Stimulated activated CD4-positive, alpha-beta T cell treated with anti-CD3 and anti-CD28 coated beads, Interleukin-15, amount 100 ng/mL, for 48 hours (primary cell): ENCODE results near the gene C1orf21.
"Not testable (repeated sequence)": the region's sequence is repeated elsewhere in the genome, so short reads cannot be mapped to it uniquely, and the experiment has no call there.

Experiments used
- DNase-seq, 2 donors: peaks; one replicate each; pipeline ENCODE4 v3.0.0-alpha.2; 2020; ENCODE audit warnings: low read depth in 2 of 2

The C1orf21 gene

DNA sequence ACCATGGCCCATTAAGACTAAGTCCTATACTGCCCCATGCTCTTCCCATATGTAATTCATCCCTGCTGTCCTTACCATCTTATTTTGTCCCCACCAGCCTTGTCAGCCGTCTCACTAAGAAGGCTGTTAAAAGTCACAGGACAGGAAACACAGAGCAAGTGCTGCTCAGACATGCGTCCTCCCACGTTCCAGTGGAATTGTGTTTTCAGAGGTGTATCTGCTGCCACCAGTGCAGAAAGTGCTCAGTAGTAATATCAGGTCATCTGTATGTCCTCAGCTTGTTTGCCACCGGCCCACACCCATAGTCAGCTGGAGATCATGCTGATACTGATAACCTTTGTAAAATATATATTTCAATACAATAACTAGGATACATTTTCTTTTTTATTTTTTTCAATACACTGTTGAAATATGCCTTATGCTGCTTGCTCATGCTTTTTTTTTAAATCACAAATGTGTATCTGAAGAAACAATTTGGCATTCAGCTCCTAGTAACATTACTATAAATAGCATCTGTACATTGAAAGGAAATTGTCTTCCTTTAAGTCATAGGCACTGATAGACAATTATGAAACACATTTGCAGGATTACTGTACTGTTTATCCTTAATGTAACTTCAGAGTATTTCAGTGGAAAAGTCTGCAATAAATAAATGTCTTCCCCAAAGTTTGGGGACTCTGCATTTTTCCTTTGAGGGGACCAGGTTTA, 211.0 kb downstream of the C1orf21 start:
- DNase-seq = no peak

- no peak for DNase-seq
Measured at GRCh38 chr1:184598403-184599193, 211.8 kb downstream of the C1orf21 start.

GRCh38 chr1:184604152-184604900, 217.5 kb downstream of the C1orf21 start:
- no peak for DNase-seq

DNA sequence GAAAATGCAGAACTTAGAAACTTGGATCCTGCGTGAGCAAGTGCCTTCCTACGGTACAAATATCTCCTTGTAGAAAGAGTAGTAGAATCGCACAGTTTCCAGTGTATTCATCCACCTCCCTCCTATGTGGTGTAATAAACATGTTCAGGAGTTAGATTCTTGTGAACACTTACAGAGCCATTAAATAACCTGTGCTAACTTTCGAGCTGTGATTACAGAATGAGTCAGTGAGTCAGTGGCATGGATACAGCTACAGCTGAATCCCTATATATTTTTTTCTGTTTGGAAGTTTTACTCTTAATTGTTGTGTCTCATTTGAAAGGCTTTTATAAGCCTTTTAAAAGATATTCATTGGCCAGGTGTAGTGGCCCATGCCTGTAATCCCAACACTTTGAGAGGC, 219.1 kb downstream of the C1orf21 start:
- DNase-seq = no peak

DNA sequence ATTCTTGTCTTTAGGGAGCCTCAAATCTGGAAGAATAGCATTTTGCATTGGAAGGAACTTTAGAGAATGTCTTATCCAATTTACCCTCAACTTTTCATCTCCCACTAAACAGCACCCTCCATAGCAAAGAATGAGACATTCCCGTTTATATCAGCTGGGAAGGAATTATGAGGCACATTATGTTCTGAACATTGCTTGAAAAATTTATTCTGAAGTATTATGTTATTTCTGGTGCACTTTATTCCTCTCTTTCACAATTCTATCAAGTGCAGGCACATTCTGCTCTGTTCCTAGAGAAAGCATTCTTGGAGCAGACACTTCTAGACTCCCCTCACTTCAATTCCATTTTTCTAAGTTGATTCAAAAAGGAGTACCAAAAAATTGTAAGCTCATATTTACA, 220.0 kb downstream of the C1orf21 start:
- DNase-seq = no peak

DNA sequence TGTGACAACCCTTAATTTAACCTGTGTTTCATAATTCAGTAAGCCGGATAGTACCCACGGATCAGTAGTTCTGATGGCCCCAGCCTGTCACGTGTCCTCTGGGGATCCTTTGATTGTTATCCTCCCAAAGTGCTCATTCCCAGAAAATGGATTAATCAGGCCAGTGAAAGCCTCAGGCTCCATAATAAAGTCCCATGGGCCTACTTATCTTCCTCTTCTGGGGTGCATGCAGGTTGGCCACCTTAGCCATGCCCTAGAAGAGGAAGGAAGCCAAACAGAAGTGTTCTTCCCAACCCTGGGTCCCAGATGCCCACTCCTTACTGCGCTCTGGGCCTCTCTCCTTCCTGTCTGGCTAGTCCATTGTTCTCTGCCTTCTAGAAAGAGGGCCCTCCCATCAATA, 221.8 kb downstream of the C1orf21 start:
- DNase-seq = no peak

DNA sequence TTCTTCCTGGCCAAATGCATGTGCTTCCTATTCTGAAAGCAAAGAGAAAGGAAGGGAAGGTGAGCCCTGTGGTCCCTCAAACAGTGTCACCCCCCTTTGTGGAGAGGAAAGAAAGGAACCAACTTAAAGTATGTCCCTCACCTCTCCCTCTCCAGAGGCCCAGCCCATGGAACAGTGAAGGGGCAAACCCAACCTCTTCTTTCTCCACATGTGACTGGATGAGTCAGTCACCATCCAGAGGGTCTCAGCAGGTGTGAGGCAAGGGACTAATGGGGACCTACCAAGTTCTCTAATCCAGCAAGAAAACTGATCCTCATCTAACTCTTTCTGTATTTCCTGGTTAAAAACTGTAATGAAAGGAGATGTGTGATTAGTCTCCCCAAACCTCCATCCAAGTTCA, 222.2 kb downstream of the C1orf21 start:
- DNase-seq = no peak

GRCh38 chr1:184610876-184611595, 224.2 kb downstream of the C1orf21 start:
- DNase-seq = no peak

DNA sequence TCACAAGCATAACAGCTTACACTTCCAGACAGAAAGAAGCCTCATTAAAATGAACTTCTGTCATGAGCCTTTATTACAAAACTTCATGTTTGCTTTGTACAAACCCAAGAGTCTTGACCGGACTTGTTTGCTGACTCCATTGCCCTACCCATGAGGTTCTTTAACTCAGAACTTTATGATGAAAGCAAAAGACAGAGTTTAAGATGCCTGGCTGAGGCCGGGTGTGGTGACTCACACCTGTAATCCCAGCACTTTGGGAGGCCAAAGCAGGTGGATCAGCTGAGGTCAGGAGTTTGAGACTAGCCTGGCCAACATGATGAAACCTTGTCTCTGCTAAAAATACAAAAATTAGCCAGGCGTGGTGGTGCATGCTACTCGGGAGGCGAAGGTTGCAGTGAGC, 225.4 kb downstream of the C1orf21 start:
- DNase-seq = not testable (repeated sequence)

- no peak for DNase-seq
Measured at GRCh38 chr1:184614667-184615066, 227.8 kb downstream of the C1orf21 start.

GRCh38 chr1:184615301-184615700, 228.5 kb downstream of the C1orf21 start:
- DNase-seq = no peak

DNA sequence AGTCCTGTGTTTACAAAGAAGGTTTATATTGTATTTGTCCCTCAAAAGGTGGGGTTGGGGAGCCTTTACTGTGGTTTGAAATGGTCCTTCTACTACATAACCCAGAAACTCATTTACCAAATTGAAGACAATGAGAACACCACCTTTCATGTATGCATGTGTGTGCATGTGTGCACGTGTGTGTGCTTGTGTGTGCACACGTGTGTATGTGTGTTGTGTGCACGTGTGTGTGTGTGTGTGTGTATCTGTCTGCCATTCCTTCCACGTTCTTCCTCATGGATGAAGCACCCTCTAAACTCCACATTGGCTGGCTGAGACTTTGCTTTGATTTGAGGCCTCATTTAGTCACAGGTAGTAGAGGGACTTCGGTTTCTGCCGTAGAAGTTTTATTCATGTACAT, 229.7 kb downstream of the C1orf21 start:
- no peak for DNase-seq

DNA sequence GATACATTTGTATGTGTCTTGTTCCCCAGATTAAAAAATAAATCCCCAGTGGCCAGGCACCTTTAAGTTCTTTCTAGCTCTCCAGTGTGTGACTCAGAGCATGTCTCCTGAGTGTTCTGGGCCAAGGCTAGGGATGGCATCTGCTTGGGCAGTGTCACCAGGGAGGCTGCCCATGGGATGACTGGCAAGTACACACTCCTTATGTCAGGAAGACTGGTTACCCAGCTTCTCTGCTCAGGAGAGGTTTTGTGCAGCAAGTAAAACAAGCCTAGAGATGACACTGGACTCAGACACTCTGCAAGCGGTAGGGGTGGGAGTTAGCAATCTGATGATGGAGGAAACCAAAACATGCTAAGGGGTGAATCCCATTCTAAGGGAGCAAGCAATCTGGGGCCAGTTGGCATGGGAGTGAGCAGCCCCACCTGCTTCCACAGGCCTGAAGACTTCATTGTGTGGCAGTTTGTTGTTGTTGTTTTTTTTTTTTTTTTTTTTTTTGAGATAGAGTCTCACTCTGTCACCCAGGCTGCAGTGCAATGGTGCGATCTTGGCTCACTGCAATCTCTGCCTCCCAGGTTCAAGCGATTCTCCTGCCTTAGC, 230.7 kb downstream of the C1orf21 start:
- DNase-seq = no peak

- DNase-seq = no peak
Measured at GRCh38 chr1:184618851-184619250, 232.0 kb downstream of the C1orf21 start.

DNA sequence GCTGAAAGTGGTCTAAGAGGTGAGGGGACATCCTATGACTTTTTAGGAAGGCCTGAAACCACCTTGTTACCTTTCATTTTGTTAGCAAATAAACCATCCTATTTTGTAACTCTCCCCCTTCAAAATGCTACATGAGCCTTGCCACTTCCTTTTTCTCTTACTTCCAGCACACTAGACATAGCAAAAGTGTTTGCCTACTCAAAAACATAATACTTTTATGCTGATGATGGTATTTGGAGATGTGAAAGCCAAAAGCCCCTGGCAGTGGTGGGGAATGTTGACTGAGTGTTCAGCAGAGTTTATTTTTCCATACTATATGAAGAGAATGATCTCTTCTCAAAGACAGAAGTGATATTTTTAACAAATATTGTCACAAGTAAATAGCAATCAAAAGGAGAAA, 233.6 kb downstream of the C1orf21 start:
- DNase-seq = no peak

- no peak for DNase-seq
Measured at GRCh38 chr1:184621260-184621659, 234.4 kb downstream of the C1orf21 start.

GRCh38 chr1:184622136-184622823, 235.5 kb downstream of the C1orf21 start:
- no peak for DNase-seq

GRCh38 chr1:184623404-184623803, 236.6 kb downstream of the C1orf21 start:
- no peak for DNase-seq

- DNase-seq = no peak
Measured at GRCh38 chr1:184624051-184624450, 237.2 kb downstream of the C1orf21 start.

- no peak for DNase-seq
Measured at GRCh38 chr1:184624626-184625025, 237.8 kb downstream of the C1orf21 start.

- DNase-seq = no peak
Measured at GRCh38 chr1:184625271-184625670, 238.4 kb downstream of the C1orf21 start.
